IMR-90 (cell line): ENCODE data around the gene IL20. TPM values are rescaled to one million over a fixed set of nuclear protein-coding genes. Genes with fewer than 3 reads are reported as not detected.
A peak's percentile ranks its signal among the peaks of the same experiment; 100 is the strongest.

Experiments used
- ATAC-seq: fragments of 200-7000 bp; cut with Tn5 transposase; 2 replicates; pipeline ENCODE4 v1.9.1; 2020; ENCODE audit warnings: low read depth, mild to moderate bottlenecking, moderate library complexity
- BruUV-seq: library from RNA; stranded (reverse); fragments of 400-500 nt; replicated peaks from 2 replicates; lab custom pipeline; 2021; lab: Mats Ljungman, UMichigan
- CTCF ChIA-PET: fragments of 300-600 bp; formaldehyde crosslinking; extraction: SDS; loops from one replicate; lab custom pipeline; 2021; ENCODE audit warnings: antibody characterized with exemption; lab: Yijun Ruan, JAX
- POLR2A ChIA-PET: fragments of 300-600 bp; sonication (Branson Sonifier 250); formaldehyde crosslinking; loops from one replicate; lab custom pipeline; 2022; ENCODE audit warnings: antibody characterized with exemption; ENCODE audit not compliant: unreplicated experiment; lab: Charles Lee
- DNase-seq: peaks from one replicate; pipeline ENCODE4 v3.0.0; 2013
- H2AFZ ChIP-seq: replicated peaks from 2 replicates; pipeline ENCODE3; 2013; ENCODE audit warnings: low read length, mild to moderate bottlenecking; ENCODE audit not compliant: poor library complexity
- H2AK5ac ChIP-seq: 2 replicates; pipeline ENCODE4 v1.6.1; 2013; ENCODE audit warnings: low read depth, low read length, inconsistent platforms
- H2AK9ac ChIP-seq: replicated peaks from 2 replicates; pipeline ENCODE3; 2013; ENCODE audit warnings: mild to moderate bottlenecking, low read depth, low read length, moderate library complexity; ENCODE audit not compliant: poor library complexity
- H2BK120ac ChIP-seq: 2 replicates; pipeline ENCODE4 v1.6.1; 2013; ENCODE audit warnings: low read depth, low read length, inconsistent platforms
- H2BK15ac ChIP-seq: 3 replicates; pipeline ENCODE4 v1.6.1; 2013; ENCODE audit warnings: low read depth, low read length, inconsistent platforms
- H2BK20ac ChIP-seq: 2 replicates; pipeline ENCODE4 v1.6.1; 2013; ENCODE audit warnings: low read depth, mild to moderate bottlenecking, inconsistent platforms, low read length, moderate library complexity
- H2BK5ac ChIP-seq: 2 replicates; pipeline ENCODE4 v1.6.1; 2013; ENCODE audit warnings: mild to moderate bottlenecking, low read depth, low read length, inconsistent platforms; ENCODE audit not compliant: poor library complexity, severe bottlenecking
- H3K14ac ChIP-seq: replicated peaks from 2 replicates; pipeline ENCODE4 v1.6.1; 2013; ENCODE audit warnings: low read depth, low read length, inconsistent platforms
- H3K18ac ChIP-seq: 2 replicates; pipeline ENCODE4 v1.6.1; 2013; ENCODE audit warnings: low read depth, low read length, control low read depth
- H3K23ac ChIP-seq: 2 replicates; pipeline ENCODE4 v1.6.1; 2013; ENCODE audit warnings: low read depth, low read length, inconsistent platforms
- H3K27ac ChIP-seq: 2 replicates; pipeline ENCODE4 v1.5.1; 2013; ENCODE audit warnings: mild to moderate bottlenecking, control low read depth, low read length; ENCODE audit not compliant: insufficient read depth
- H3K27me3 ChIP-seq: 2 replicates; pipeline ENCODE4 v1.6.1; 2013; ENCODE audit warnings: low read length; ENCODE audit not compliant: control insufficient read depth, insufficient read depth
- H3K36me3 ChIP-seq: 2 replicates; pipeline ENCODE4 v1.6.1; 2013; ENCODE audit warnings: low read length, mixed read lengths; ENCODE audit not compliant: control insufficient read depth, insufficient read depth
- H3K4ac ChIP-seq: 2 replicates; pipeline ENCODE4 v1.6.1; 2013; ENCODE audit warnings: low read depth, low read length, inconsistent platforms
- H3K4me1 ChIP-seq: 2 replicates; pipeline ENCODE4 v1.6.1; 2013; ENCODE audit warnings: low read length, mixed read lengths; ENCODE audit not compliant: control insufficient read depth, insufficient read depth
- H3K4me2 ChIP-seq: 2 replicates; pipeline ENCODE4 v1.6.1; 2013; ENCODE audit warnings: low read depth, mild to moderate bottlenecking, control low read depth, low read length, moderate library complexity
- H3K4me3 ChIP-seq: 2 replicates; pipeline ENCODE4 v1.5.1; 2013; ENCODE audit warnings: low read depth, mild to moderate bottlenecking, control low read depth, low read length, moderate library complexity; ENCODE audit not compliant: insufficient read depth
- H3K56ac ChIP-seq: 2 replicates; pipeline ENCODE4 v1.6.1; 2013; ENCODE audit warnings: low read length, inconsistent platforms; ENCODE audit not compliant: insufficient read depth; ENCODE audit errors: extremely low read depth
- H3K79me1 ChIP-seq, 2 experiments: 2 replicates each; pipeline ENCODE4 v1.6.1; 2013; ENCODE audit warnings: low read length in 2 of 2, inconsistent platforms in 1 of 2, low read depth in 1 of 2
- H3K9ac ChIP-seq: 2 replicates; pipeline ENCODE4 v1.6.1; 2013; ENCODE audit warnings: low read depth, low read length, control low read depth
- H3K9me1 ChIP-seq: 2 replicates; pipeline ENCODE4 v1.6.1; 2013; ENCODE audit warnings: low read length, inconsistent platforms; ENCODE audit not compliant: insufficient read depth
- H3K9me3 ChIP-seq: 2 replicates; pipeline ENCODE4 v1.6.1; 2013; ENCODE audit warnings: low read length; ENCODE audit not compliant: control insufficient read depth, insufficient read depth
- H4K20me1 ChIP-seq: 2 replicates; pipeline ENCODE4 v1.6.1; 2013; ENCODE audit warnings: low read length, inconsistent platforms; ENCODE audit not compliant: insufficient read depth
- H4K5ac ChIP-seq: 2 replicates; pipeline ENCODE4 v1.6.1; 2013; ENCODE audit warnings: mild to moderate bottlenecking, low read depth, low read length, control low read depth
- H4K8ac ChIP-seq, 2 experiments: 2 replicates each; pipeline ENCODE4 v1.6.1; 2013; ENCODE audit warnings: low read depth in 2 of 2, low read length in 2 of 2, control low read depth in 1 of 2, inconsistent platforms in 1 of 2
- H4K91ac ChIP-seq: 2 replicates; pipeline ENCODE4 v1.6.1; 2013; ENCODE audit warnings: low read depth, low read length, inconsistent platforms; ENCODE audit not compliant: insufficient read depth
- CEBPB ChIP-seq: IDR thresholded peaks from 2 replicates; pipeline ENCODE4 v1.6.1; 2012; ENCODE audit warnings: low read depth, low read length, improper control_type of control experiment
- FOS ChIP-seq: fragments of 150-350 bp; IDR thresholded peaks from 2 replicates; pipeline ENCODE4 v1.6.1; 2016; ENCODE audit warnings: low read depth, low read length
- MAZ ChIP-seq: IDR thresholded peaks from 2 replicates; pipeline ENCODE4 v1.6.1; 2012; ENCODE audit warnings: low read depth, mild to moderate bottlenecking, low read length, improper control_type of control experiment, moderate library complexity, borderline replicate concordance
- NFE2L2 ChIP-seq: fragments of 150-350 bp; IDR thresholded peaks from 2 replicates; pipeline ENCODE4 v1.6.1; 2016; ENCODE audit warnings: low read depth, mild to moderate bottlenecking, low read length
- POLR2A ChIP-seq: IDR thresholded peaks from 2 replicates; pipeline ENCODE4 v1.6.1; 2012; ENCODE audit warnings: mild to moderate bottlenecking, low read depth, low read length
- RAD21 ChIP-seq: IDR thresholded peaks from 2 replicates; pipeline ENCODE4 v1.6.1; 2012; ENCODE audit warnings: low read length, improper control_type of control experiment
- RCOR1 ChIP-seq: IDR thresholded peaks from 2 replicates; pipeline ENCODE4 v1.6.1; 2012; ENCODE audit warnings: mild to moderate bottlenecking, low read length, improper control_type of control experiment; ENCODE audit not compliant: insufficient replicate concordance
- RFX5 ChIP-seq: IDR thresholded peaks from 2 replicates; pipeline ENCODE4 v1.8.0; 2012; ENCODE audit warnings: low read depth, mild to moderate bottlenecking, low read length, moderate library complexity
- WGBS, 2 experiments: methylation state at CpG; one replicate each; pipeline versions ENCODE4 v1.1.5 to v1.1.7; 2013; ENCODE audit warnings: missing lambda C conversion rate in 2 of 2; ENCODE audit not compliant: insufficient read length in 1 of 2; ENCODE audit errors: extremely low coverage in 2 of 2; 5-methylcytosine and 5-hydroxymethylcytosine counted together
- dilution Hi-C: fragments of 300-500 bp; cut with HindIII; formaldehyde crosslinking; loops from one replicate; pipeline ENCODE4 v1.14.3; 2018; ENCODE audit warnings: low sequenced_read_pairs; ENCODE audit not compliant: unreplicated experiment
- in situ Hi-C: fragments of 300-500 bp; cut with MboI; formaldehyde crosslinking; loops from 3 replicates; pipeline ENCODE4 v1.14.3; 2019; ENCODE audit warnings: low sequenced_read_pairs, inconsistent platforms, mixed read lengths
- intact Hi-C: fragments of 100-400 bp; cut with micrococcal nuclease; formaldehyde crosslinking; loops from 2 replicates; pipeline ENCODE4 v1.10.0; 2022
- polyA plus RNA-seq, 3 experiments: library from polyadenylated mRNA; depleted of rRNA; stranded (reverse); fragments of >200 nt; gene quantifications; 2 replicates each; pipeline ENCODE4 v1.2.3, GENCODE V29; 2012; ENCODE audit warnings: low replicate concordance in 1 of 3
- total RNA-seq: library from RNA; depleted of rRNA; stranded (reverse); fragments of >200 nt; gene quantifications from 2 replicates; pipeline ENCODE4 v1.2.3, GENCODE V29; 2012
- TF ChIP-seq, protein P1 (sequence below): fragments of 150-350 bp; IDR thresholded peaks from 2 replicates; pipeline ENCODE4 v1.6.1; 2016; ENCODE audit warnings: low read depth, mild to moderate bottlenecking, low read length, moderate library complexity, borderline replicate concordance

The IL20 gene
- total and polyA plus RNA-seq, 2 of the 4 experiments (the other 2 are of a cell fraction), result not detected

DNA sequence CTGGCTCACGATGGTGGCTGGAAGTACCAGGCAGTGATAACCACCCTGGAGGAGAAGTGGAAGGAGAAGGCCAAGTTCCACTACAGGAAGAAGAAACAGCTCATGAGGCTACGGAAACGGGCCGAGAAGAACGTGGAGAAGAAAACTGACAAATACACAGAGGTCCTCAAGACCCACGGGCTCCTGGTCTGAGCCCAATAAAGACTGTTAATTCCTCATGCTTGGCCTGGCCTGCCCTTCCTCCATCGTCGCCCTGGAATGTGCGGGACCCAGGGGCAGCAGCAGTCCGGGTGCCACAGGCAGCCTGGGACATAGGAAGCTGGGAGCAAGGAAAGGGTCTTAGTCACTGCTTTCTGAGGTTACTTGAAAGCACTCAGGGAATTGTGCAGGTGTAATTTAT is 42.6 kb downstream of the IL20 start:
- H3K36me3 ChIP-seq, result no peaks in the 10 kb centered on the region
- no peak overlapping the region for H3K4me2 ChIP-seq
- no peak overlapping the region for H3K27ac ChIP-seq
- H2AFZ ChIP-seq, result no peak overlapping the region
- ATAC-seq (no peak), DNase-seq (no peak)
- H2BK20ac ChIP-seq, result no peak overlapping the region
- H4K8ac ChIP-seq, result no peak overlapping the region
- no peak for TF ChIP-seq POLR2A
- no peak for TF ChIP-seq NFE2L2
- no peak for TF ChIP-seq RCOR1
- TF ChIP-seq, protein P1, sequence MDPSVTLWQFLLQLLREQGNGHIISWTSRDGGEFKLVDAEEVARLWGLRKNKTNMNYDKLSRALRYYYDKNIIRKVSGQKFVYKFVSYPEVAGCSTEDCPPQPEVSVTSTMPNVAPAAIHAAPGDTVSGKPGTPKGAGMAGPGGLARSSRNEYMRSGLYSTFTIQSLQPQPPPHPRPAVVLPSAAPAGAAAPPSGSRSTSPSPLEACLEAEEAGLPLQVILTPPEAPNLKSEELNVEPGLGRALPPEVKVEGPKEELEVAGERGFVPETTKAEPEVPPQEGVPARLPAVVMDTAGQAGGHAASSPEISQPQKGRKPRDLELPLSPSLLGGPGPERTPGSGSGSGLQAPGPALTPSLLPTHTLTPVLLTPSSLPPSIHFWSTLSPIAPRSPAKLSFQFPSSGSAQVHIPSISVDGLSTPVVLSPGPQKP, result no peak
- TF ChIP-seq CEBPB, result no peak
- TF ChIP-seq RFX5, result no peak
- no peak for TF ChIP-seq RAD21
- TF ChIP-seq MAZ, result no peak
- TF ChIP-seq FOS, result no peak
- H4K20me1 ChIP-seq, result no peaks in the 10 kb centered on the region
- peaks cover 9% of the 10 kb centered on the region for H3K4me1 ChIP-seq
- H3K56ac ChIP-seq, result no peak overlapping the region
- no peak overlapping the region for H2BK5ac ChIP-seq
- H3K14ac ChIP-seq, result no peak overlapping the region
- peak overlapping the region; percentile 27; the same call in 1 of the 2 replicates for H2AK5ac ChIP-seq
- H2BK15ac ChIP-seq, result no peak overlapping the region
- no peak overlapping the region for H3K9ac ChIP-seq
- POLR2A ChIA-PET, result interaction anchor here (0.9 kb wide), 1 partner anchor 13 kb away, joined by 3 read pairs; no protein-coding TSS in a partner anchor
- CTCF ChIA-PET, result interaction anchor here (1.0 to 2.3 kb wide), 3 partner anchors 98 to 173 kb away, joined by 3 to 12 read pairs (median 12); no protein-coding TSS in a partner anchor
- dilution Hi-C loops (no loop called here), intact Hi-C loops (no loop called here), in situ Hi-C loops (no loop called here)
- peaks cover 18% of the 10 kb centered on the region for H3K9me1 ChIP-seq
- H3K79me1 ChIP-seq, result peaks cover 0 to 11% of the 10 kb centered on the region in 2 experiments; a peak in 2 of 4 replicates
- no peak overlapping the region for H3K4me3 ChIP-seq
- no peak overlapping the region for H3K18ac ChIP-seq
- no peak overlapping the region for H3K23ac ChIP-seq
- no peak overlapping the region for H3K4ac ChIP-seq
- no peak overlapping the region for H4K91ac ChIP-seq
- no CpG with 5 or more reads among the region's 10 CpGs for WGBS, 2 experiments
- H2AK9ac ChIP-seq, result no peak overlapping the region
- peak overlapping the region; percentile 58; the same call in 1 of the 2 replicates for H2BK120ac ChIP-seq
- no TSS peak for BruUV-seq
- H3K27me3 ChIP-seq, result peaks cover 8% of the 10 kb centered on the region; the same call in 1 of the 2 replicates
- no peak overlapping the region for H4K5ac ChIP-seq
- H3K9me3 ChIP-seq, result no peaks in the 10 kb centered on the region
